ENCODE data around the gene FOXP1.
"Not testable (repeated sequence)": the region's sequence is repeated elsewhere in the genome, so short reads cannot be mapped to it uniquely, and the experiment has no call there.

The FOXP1 gene

DNA sequence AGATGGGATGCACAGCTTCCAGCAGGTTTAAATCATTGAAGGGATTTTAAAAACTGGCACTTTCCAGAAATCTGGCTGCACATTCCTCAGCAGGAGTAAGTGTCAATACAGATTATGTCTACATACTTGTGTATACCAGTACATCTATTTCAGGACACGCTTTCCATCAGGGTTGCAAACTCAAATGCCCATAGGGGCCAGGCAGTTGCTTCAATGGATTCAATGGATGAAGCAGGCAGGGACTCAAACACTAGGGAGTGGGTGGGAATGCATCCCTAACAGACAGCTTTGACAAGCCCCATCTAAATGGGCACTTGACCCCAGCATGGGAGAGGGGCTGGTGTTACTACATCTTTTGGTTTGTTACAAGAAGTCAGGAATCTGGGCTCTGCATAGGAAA, 136.8 kb downstream of the FOXP1 start:
- no peak overlapping the region for H3K4me3 ChIP-seq (ENCODE audit: low read length)
- no peak overlapping the region for H3K9ac ChIP-seq (ENCODE audit: low read length)
- no peaks in the 10 kb centered on the region for H3K9me3 ChIP-seq (ENCODE audit: control insufficient read depth, low read length)
- no peaks in the 10 kb centered on the region for H3K27me3 ChIP-seq (ENCODE audit: control insufficient read depth, insufficient read depth, low read length)
- H3K36me3 ChIP-seq (ENCODE audit: control insufficient read depth, insufficient read depth, low read length): no peaks in the 10 kb centered on the region
- H3K4me1 ChIP-seq (ENCODE audit: control insufficient read depth, insufficient read depth, low read length): peaks cover 7% of the 10 kb centered on the region

DNA sequence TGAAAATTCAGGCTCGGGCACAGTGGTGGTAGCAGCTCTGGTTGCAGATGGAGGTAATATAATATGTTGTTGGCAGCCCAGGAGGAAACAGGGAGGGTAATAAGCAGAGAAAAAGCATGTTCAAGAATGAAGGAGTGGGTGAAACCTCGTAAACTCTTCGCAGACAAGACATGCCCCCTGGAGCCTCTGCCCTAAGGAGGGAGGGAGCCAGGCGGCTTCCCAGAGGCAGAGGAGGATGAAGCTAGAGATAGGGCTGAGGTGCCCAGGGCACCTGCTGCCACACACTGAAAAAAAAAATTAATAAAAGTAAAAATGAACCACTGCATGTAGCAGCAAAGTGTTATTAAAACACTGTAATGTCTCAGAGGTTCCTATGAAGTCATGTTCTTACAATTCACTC, 137.3 kb downstream of the FOXP1 start:
- Histone ChIP-seq H3K4me1 (ENCODE audit: control insufficient read depth, insufficient read depth, low read length) (peaks cover 7% of the 10 kb centered on the region), H3K9me3 (ENCODE audit: control insufficient read depth, low read length) (no peaks in the 10 kb centered on the region), H3K36me3 (ENCODE audit: control insufficient read depth, insufficient read depth, low read length) (no peaks in the 10 kb centered on the region), H3K4me3 (ENCODE audit: low read length) (no peak overlapping the region), H3K9ac (ENCODE audit: low read length) (no peak overlapping the region), H3K27me3 (ENCODE audit: control insufficient read depth, insufficient read depth, low read length) (no peaks in the 10 kb centered on the region)

DNA sequence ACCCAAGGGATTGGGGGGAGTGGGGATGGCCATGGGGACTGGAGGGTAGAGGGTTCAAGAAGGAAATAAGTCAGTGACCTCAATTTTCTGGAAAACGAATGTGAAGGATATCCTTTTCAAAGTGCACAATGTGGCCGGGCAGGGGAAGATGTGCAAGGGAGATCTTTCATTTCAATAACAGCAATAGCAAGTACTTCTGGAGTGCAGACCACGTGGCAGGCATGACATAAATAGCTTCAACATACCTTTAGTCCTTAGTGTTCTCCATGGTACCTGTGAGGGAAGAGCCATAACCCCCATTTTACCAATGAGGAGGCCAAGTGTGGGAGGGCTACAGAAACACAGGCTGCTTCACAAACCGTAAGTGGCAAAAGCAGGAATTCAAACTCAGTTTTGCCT, 138.7 kb downstream of the FOXP1 start:
- Histone ChIP-seq H3K4me1 (ENCODE audit: control insufficient read depth, insufficient read depth, low read length) (no peaks in the 10 kb centered on the region), H3K4me3 (ENCODE audit: low read length) (no peak overlapping the region), H3K36me3 (ENCODE audit: control insufficient read depth, insufficient read depth, low read length) (no peaks in the 10 kb centered on the region), H3K27me3 (ENCODE audit: control insufficient read depth, insufficient read depth, low read length) (no peaks in the 10 kb centered on the region), H3K9me3 (ENCODE audit: control insufficient read depth, low read length) (no peaks in the 10 kb centered on the region), H3K9ac (ENCODE audit: low read length) (no peak overlapping the region)

DNA sequence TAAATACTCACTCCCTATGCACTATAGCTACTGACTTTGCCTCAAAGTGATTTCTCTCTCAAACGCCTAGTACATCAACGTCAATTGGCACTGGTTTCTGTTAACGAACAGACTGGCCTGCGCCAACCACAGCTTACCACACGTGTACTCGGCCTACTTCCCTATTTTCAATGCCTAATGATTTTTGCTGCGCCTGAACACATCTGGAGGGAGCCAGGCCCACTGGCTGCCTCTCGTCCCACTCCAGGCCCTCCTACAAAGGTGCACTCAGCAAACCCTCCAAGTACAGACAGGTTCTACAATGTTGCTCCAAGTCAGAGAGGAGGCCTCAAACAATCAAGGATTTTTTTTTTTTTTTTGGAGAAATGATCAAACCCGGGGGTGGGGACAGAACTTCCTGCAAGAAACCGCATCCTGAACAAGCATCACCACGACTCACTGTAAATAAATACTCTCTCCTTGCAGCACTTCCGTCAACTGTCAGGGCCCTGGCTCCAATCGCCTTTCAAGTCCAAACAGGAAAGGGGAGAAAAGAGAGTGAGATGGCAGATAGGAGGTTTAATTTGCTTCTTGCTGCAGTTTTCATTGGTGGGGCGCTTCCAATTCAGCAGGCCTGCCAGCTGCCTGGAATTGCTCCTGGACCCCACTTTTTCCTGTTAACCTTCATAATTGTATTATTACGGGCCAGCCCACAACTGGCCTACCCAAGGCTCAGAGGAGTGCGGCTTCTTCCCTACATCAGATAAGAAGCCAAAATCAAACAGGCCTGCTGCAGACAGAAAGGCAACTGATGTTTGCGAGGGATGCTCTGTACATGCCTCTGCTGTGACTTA, 139.3 kb downstream of the FOXP1 start:
- Histone ChIP-seq H3K9ac (ENCODE audit: low read length) (no peak overlapping the region), H3K4me3 (ENCODE audit: low read length) (no peak overlapping the region), H3K4me1 (ENCODE audit: control insufficient read depth, insufficient read depth, low read length) (no peaks in the 10 kb centered on the region), H3K9me3 (ENCODE audit: control insufficient read depth, low read length) (no peaks in the 10 kb centered on the region), H3K36me3 (ENCODE audit: control insufficient read depth, insufficient read depth, low read length) (no peaks in the 10 kb centered on the region), H3K27me3 (ENCODE audit: control insufficient read depth, insufficient read depth, low read length) (no peaks in the 10 kb centered on the region)

DNA sequence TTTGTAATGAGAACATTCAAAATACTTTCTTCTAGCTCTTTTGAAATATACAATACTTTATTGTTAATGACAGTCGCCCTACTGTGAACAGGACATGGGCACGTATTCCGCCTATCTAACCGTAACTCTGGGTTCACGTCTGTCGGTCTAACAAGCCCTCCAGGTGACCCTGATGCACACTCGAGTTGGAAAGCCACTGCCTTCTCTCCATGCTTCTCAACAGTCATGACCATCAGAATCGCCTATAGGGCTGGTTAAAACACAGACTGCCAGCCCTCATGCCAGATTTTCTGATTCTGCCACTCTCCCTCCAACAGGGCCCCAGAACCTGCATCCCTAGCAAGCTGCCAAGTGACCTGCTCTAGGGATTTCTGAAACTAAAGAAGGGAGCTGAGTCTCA, 140.2 kb downstream of the FOXP1 start:
- Histone ChIP-seq H3K27me3 (ENCODE audit: control insufficient read depth, insufficient read depth, low read length) (no peaks in the 10 kb centered on the region), H3K36me3 (ENCODE audit: control insufficient read depth, insufficient read depth, low read length) (no peaks in the 10 kb centered on the region), H3K9me3 (ENCODE audit: control insufficient read depth, low read length) (no peaks in the 10 kb centered on the region), H3K9ac (ENCODE audit: low read length) (no peak overlapping the region), H3K4me3 (ENCODE audit: low read length) (no peak overlapping the region), H3K4me1 (ENCODE audit: control insufficient read depth, insufficient read depth, low read length) (no peaks in the 10 kb centered on the region)

DNA sequence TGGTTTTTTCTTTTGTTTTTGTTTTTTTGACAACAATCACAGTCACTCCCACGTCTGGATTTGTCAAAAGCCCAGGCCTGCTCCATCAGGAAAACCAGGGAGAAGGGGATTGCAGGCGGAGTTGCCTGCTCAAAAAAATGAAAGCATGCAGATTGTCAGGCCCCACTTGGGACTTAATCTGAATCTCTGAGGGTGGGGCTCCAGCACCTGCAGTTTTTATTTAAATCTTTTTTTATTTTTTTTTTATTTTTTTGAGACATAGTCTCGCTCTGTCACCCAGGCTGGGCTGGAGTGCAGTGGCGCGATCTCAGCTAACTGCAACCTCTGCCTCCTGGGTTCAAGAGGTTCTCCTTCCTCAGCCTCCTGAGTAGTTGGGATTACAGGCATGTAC, 140.9 kb downstream of the FOXP1 start:
- H3K4me1 ChIP-seq (ENCODE audit: control insufficient read depth, insufficient read depth, low read length): no peaks in the 10 kb centered on the region
- no peaks in the 10 kb centered on the region for H3K9me3 ChIP-seq (ENCODE audit: control insufficient read depth, low read length)
- H3K27me3 ChIP-seq (ENCODE audit: control insufficient read depth, insufficient read depth, low read length): no peaks in the 10 kb centered on the region
- no peak overlapping the region for H3K9ac ChIP-seq (ENCODE audit: low read length)
- H3K36me3 ChIP-seq (ENCODE audit: control insufficient read depth, insufficient read depth, low read length): no peaks in the 10 kb centered on the region
- no peak overlapping the region for H3K4me3 ChIP-seq (ENCODE audit: low read length)

GRCh38 chr3:71441925-71442651, 141.4 kb downstream of the FOXP1 start:
- Histone ChIP-seq H3K9me3 (ENCODE audit: control insufficient read depth, low read length) (no peaks in the 10 kb centered on the region), H3K4me3 (ENCODE audit: low read length) (no peak overlapping the region), H3K36me3 (ENCODE audit: control insufficient read depth, insufficient read depth, low read length) (no peaks in the 10 kb centered on the region), H3K9ac (ENCODE audit: low read length) (no peak overlapping the region), H3K4me1 (ENCODE audit: control insufficient read depth, insufficient read depth, low read length) (no peaks in the 10 kb centered on the region), H3K27me3 (ENCODE audit: control insufficient read depth, insufficient read depth, low read length) (no peaks in the 10 kb centered on the region)

DNA sequence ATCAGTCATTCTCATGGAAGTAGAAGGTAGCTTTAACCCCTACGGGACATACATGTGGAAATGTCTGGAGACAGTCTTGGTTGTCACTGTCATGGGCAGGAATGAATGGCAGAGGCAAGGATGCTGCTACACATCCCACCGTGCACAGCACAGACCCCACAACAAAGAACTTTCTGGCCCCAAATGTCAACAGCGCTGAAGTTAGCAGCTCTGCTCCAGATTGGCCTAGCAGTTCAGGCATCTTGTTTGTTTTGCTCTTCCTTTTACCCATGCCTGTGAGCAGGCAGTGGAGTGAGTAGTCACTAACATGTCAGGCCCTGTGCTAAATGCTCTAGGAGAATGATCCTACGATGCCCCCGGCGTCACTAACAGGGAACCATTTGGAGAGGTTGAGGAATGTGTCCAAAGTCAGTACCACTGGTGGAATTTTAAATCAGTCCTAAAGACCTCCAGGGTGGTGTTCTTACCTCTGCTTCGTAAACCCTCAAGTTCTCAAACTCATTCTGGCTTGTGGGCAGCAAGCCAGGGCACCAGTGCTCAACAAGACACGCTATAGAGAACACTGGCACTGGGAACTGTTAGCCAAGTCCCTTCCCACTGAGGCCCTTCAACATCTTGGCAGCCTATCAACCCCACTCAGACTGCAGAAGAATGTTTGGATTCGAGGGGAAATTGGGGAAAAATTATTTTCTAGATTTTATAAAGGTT, 142.2 kb downstream of the FOXP1 start:
- Histone ChIP-seq H3K9me3 (ENCODE audit: control insufficient read depth, low read length) (no peaks in the 10 kb centered on the region), H3K27me3 (ENCODE audit: control insufficient read depth, insufficient read depth, low read length) (no peaks in the 10 kb centered on the region), H3K36me3 (ENCODE audit: control insufficient read depth, insufficient read depth, low read length) (no peaks in the 10 kb centered on the region), H3K4me1 (ENCODE audit: control insufficient read depth, insufficient read depth, low read length) (no peaks in the 10 kb centered on the region), H3K9ac (ENCODE audit: low read length) (no peak overlapping the region), H3K4me3 (ENCODE audit: low read length) (no peak overlapping the region)

DNA sequence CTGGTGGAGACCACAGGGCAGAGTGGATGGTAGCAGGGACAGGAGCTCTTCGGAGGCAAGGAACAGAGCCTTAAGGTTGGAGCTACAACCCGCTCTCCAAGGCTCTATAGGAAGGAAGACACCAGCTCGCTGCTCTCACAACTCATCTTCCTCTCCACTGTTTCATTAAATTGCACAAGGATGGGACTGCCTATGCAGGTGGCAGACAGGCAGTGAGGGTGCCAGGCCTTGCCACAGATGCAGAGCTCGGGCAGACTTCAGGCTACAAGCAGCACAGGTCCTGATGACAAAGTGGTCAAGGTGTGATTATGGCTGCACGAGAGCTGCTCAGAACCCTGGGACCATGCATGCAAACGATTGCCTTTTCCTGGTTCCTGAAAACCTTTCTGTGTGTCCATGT, 144.6 kb downstream of the FOXP1 start:
- Histone ChIP-seq H3K4me3 (ENCODE audit: low read length) (no peak overlapping the region), H3K36me3 (ENCODE audit: control insufficient read depth, insufficient read depth, low read length) (no peaks in the 10 kb centered on the region), H3K9ac (ENCODE audit: low read length) (no peak overlapping the region), H3K9me3 (ENCODE audit: control insufficient read depth, low read length) (no peaks in the 10 kb centered on the region), H3K4me1 (ENCODE audit: control insufficient read depth, insufficient read depth, low read length) (no peaks in the 10 kb centered on the region), H3K27me3 (ENCODE audit: control insufficient read depth, insufficient read depth, low read length) (no peaks in the 10 kb centered on the region)

- no peaks in the 10 kb centered on the region for H3K36me3 ChIP-seq (ENCODE audit: control insufficient read depth, insufficient read depth, low read length)
- H3K4me1 ChIP-seq (ENCODE audit: control insufficient read depth, insufficient read depth, low read length): no peaks in the 10 kb centered on the region
- H3K27me3 ChIP-seq (ENCODE audit: control insufficient read depth, insufficient read depth, low read length): no peaks in the 10 kb centered on the region
- H3K9me3 ChIP-seq (ENCODE audit: control insufficient read depth, low read length): no peaks in the 10 kb centered on the region
- no peak overlapping the region for H3K4me3 ChIP-seq (ENCODE audit: low read length)
- no peak overlapping the region for H3K9ac ChIP-seq (ENCODE audit: low read length)
These were observed 145.3 kb downstream of the FOXP1 start for GRCh38 chr3:71438071-71438685.

DNA sequence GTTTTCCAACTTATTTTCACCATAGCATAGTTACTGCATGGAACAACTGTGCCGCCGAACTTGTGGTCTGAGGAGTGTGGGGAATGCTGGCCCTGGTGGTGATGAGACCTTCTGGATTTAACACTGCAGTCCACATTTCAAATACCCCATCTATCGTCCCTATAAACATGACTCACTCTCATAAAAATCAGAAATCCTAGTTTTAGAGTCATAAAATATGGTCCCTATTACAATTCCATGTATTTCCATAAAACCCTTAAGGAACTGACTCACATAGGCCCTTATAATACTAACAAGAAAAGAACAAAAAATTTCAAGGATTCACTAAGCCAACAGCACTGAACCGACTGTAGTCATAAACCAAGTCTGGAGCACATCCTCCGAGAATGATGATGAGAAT, 147.2 kb downstream of the FOXP1 start:
- Histone ChIP-seq H3K4me1 (ENCODE audit: control insufficient read depth, insufficient read depth, low read length) (no peaks in the 10 kb centered on the region), H3K9me3 (ENCODE audit: control insufficient read depth, low read length) (no peaks in the 10 kb centered on the region), H3K27me3 (ENCODE audit: control insufficient read depth, insufficient read depth, low read length) (no peaks in the 10 kb centered on the region)

DNA sequence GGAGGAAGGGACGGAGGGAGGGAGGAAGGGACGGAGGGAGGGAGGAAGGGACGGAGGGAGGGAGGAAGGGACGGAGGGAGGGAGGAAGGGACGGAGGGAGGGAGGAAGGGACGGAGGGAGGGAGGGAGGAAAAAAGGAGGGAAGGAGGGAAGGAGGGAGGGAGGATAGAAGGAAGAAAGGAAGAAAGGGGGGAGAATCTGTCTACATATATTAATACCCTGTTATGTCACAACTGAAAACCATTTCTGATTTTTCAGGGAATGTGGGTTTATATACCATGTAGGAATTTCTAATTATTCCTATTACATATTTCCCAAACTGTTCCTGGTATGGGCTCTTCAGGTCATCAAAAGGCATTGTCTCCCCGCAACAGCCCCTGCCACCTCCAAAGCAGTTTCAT, 147.7 kb downstream of the FOXP1 start:
- not testable (repeated sequence) for H3K9me3 ChIP-seq (ENCODE audit: control insufficient read depth, low read length); H3K9ac ChIP-seq (ENCODE audit: low read length); H3K36me3 ChIP-seq (ENCODE audit: control insufficient read depth, insufficient read depth, low read length); H3K4me1 ChIP-seq (ENCODE audit: control insufficient read depth, insufficient read depth, low read length); H3K27me3 ChIP-seq (ENCODE audit: control insufficient read depth, insufficient read depth, low read length); H3K4me3 ChIP-seq (ENCODE audit: low read length)

More for the DNA sequence above, 147.2 kb downstream of the FOXP1 start:
- H3K4me3 ChIP-seq (ENCODE audit: low read length): no peak overlapping the region
- no peak overlapping the region for H3K9ac ChIP-seq (ENCODE audit: low read length)
- H3K36me3 ChIP-seq (ENCODE audit: control insufficient read depth, insufficient read depth, low read length): no peaks in the 10 kb centered on the region
